Activated CD8-positive, alpha-beta memory T cell treated with anti-CD3 and anti-CD28 coated beads, Interleukin-2, amount 50 U/mL, for 1 hour (primary cell): Measurements from ENCODE around the gene FAM118B.
"Not testable (repeated sequence)": the region's sequence is repeated elsewhere in the genome, so short reads cannot be mapped to it uniquely, and the experiment has no call there.

Experiments used
- DNase-seq: peaks from one replicate; pipeline ENCODE4 v3.0.0-alpha.2; 2020; ENCODE audit errors: extremely low read depth

The FAM118B gene

GRCh38 chr11:126217491-126217890 lies 5.9 kb downstream of the FAM118B start:
- no peak for DNase-seq

GRCh38 chr11:126219547-126219946 lies 8.0 kb downstream of the FAM118B start:
- DNase-seq = no peak

- no peak for DNase-seq
These were observed 13.2 kb downstream of the FAM118B start for GRCh38 chr11:126224647-126225294.

- no peak for DNase-seq
These were observed 13.7 kb downstream of the FAM118B start for GRCh38 chr11:126225295-126225665.

GRCh38 chr11:126226334-126227084 lies 14.9 kb downstream of the FAM118B start:
- no peak for DNase-seq

- no peak for DNase-seq
These were observed 18.4 kb downstream of the FAM118B start for GRCh38 chr11:126229858-126230540.

- DNase-seq = no peak
These were observed 20.3 kb downstream of the FAM118B start for GRCh38 chr11:126231725-126232459.

- no peak for DNase-seq
These were observed 21.1 kb downstream of the FAM118B start for GRCh38 chr11:126232683-126233082.

- DNase-seq = no peak
These were observed 21.8 kb downstream of the FAM118B start for GRCh38 chr11:126233391-126233790.

GRCh38 chr11:126246636-126247035 lies 35.1 kb downstream of the FAM118B start:
- no peak for DNase-seq

GRCh38 chr11:126253265-126253664 lies 41.7 kb downstream of the FAM118B start:
- no peak for DNase-seq

GRCh38 chr11:126254819-126255218 lies 43.2 kb downstream of the FAM118B start:
- no peak for DNase-seq

GRCh38 chr11:126255507-126255906 lies 43.9 kb downstream of the FAM118B start:
- DNase-seq = not testable (repeated sequence)

- DNase-seq = no peak
These were observed 44.6 kb downstream of the FAM118B start for GRCh38 chr11:126256216-126256615.

GRCh38 chr11:126257144-126257543 lies 45.6 kb downstream of the FAM118B start:
- no peak for DNase-seq

- DNase-seq = no peak
These were observed 46.2 kb downstream of the FAM118B start for GRCh38 chr11:126257764-126258163.

- DNase-seq = no peak
These were observed 50.6 kb downstream of the FAM118B start for GRCh38 chr11:126262216-126262615.

GRCh38 chr11:126263489-126263888 lies 51.9 kb downstream of the FAM118B start:
- no peak for DNase-seq

- no peak for DNase-seq
These were observed 54.2 kb downstream of the FAM118B start for GRCh38 chr11:126265811-126266210.

GRCh38 chr11:126267650-126268049 lies 56.1 kb downstream of the FAM118B start:
- DNase-seq = no peak

- DNase-seq = no peak
These were observed 56.8 kb downstream of the FAM118B start for GRCh38 chr11:126268361-126268707.
